Muscle of back (tissue), 11 donors: ENCODE data around the gene KLHL41. TPM values are rescaled to one million over a fixed set of nuclear protein-coding genes. Genes with fewer than 3 reads are reported as not detected.
"Not testable (repeated sequence)": the region's sequence is repeated elsewhere in the genome, so short reads cannot be mapped to it uniquely, and the experiment has no call there.

Source experiments
- DNase-seq, 3 donors: peaks; one replicate each; pipeline versions ENCODE4 v3.0.0 to v3.0.0-alpha.2; 2013
- polyA plus RNA-seq, 10 donors: library from polyadenylated mRNA; unstranded; fragments of 120-200 nt; gene quantifications; one replicate each; pipeline ENCODE4 v1.2.1, GENCODE V29; 2013; ENCODE audit not compliant: insufficient read length in 10 of 10

The KLHL41 gene
- polyA plus RNA-seq, 10 donors, result 1,958 to 4,577 (median 3,328) TPM

DNA sequence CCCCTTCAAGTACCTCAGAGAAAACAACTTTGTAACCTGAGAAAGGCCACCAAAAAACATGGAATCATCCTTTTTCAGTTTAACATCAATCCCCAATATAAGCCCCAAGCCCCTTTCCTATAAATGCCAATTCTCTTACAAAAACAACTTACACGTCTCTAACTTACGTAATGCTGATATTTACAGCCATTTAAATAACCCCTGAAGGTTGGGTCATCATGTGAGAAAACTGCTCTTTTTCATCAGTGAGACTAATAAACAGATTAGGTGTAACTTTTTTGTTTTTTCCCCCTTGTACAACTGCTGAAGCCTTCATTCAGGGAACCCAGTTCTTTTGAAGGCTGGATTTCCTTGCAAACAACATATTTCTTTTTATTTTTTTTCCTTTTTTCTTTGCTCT, 60.4 kb downstream of the KLHL41 start:
- no peak for DNase-seq

DNA sequence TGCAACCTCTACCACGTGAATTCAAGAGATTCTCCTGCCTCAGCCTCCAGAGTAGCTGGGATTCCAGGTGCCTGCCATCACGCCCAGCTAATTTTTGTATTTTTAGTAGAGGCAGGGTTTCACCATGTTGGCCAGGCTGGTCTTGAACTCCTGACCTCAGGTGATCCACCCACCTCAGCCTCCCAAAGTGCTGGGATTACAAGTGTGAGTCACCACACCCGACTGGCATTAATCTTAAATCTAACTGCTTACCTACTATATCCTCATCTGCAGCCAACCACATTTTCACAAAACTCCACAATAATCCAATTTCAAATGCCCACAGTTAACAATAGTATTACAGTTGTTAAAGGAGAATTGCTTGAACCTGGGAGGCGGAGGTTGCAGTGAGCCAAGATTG, 61.2 kb downstream of the KLHL41 start:
- not testable (repeated sequence) for DNase-seq

DNA sequence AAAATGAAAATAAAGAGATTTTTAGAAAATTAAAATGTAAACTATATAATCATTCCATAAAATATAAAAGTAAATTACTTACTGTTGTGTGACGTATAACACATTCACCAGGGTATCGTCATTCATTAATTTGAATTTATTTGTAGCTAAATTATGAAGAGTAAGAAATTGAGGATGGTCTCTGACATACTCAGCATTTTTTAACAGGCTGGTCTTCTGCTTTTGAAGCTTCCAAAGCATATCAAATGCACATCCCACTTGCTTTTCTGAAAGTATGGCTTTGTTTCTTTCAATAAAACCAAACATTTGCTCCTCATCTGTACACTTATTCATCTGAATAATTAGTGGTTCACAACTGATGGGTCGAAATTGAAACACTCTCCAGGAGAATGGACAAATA, 62.1 kb downstream of the KLHL41 start:
- DNase-seq, result no peak

DNA sequence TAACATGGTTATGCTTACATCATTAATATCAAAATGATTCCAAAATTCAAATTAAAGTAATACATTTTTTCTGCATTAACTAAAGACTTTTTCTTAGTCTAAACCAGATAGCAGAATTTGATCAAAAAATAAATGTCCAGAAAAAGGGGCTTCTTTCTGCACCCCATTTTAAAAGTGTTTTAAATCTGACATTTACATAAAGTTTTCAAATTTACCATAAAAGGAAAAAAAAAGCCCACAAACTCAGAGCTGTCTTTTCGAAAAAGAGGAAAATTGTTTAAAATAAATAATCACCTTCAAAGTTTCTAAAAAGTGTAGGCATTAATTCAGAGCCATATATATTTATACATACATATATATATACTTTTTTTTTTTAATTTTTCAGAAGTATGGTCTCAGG, 62.7 kb downstream of the KLHL41 start:
- DNase-seq, result no peak

DNA sequence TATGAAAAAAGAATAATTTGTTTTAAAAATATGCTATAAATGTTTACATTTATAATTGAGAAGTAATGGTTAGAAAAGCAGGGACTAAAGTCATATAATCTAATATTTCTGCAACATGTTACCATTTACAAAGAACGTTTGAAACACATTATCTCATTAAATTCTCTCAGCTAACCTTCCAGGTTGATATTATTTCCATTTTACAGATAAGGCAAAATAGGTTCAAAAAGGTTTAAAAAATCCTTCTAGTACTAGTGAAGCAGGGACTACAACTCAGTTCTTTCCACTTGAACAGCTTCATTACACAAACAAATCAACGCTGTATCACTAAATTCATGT, 63.3 kb downstream of the KLHL41 start:
- DNase-seq, result no peak

DNA sequence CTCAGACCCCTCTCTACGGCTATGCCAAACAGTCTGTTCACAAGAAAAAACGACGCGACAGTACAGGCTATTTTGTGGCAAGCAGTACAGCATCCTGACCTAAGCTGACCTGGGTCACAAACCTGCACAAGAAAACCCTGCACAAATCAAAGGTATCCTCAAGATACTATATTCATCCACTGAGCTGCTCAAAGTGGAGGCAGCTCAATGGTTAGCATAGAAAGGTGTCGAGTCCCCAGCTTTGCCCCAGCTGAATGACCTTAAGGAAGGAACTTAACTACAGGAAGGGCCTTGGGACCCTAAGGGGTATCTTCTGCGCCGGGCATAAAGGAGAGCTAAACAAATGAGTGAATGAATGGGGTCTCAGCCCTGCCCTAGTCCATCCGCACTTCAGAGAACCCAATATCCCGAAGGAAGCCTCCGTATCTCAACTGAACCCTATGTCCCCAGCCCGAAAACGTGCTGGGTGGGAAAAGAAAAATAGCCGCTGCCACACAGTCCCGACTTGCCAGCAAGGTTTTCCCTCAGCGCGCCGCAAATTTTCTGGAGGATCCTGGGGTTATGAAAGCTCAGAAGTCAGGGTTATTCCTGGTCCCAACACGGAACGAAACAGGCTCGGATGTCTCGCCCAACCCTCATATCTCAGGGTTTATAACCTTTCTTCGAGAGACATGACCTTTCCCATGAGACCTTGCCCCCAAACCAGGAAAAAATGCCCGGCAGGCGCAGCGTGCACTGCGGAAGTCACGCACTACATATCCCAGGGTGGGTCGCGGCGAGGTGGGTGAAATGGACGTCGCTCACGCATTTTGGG, 63.9 kb downstream of the KLHL41 start, which contains the start of gene FASTKD1:
Gene FASTKD1 (minus strand): TSS at position 706 of the 814 bp plus-strand sequence. CDS start 1,836 bp downstream, outside the sequence.
- DNase-seq, result peak; percentile 89 to 95 (median 90)

DNA sequence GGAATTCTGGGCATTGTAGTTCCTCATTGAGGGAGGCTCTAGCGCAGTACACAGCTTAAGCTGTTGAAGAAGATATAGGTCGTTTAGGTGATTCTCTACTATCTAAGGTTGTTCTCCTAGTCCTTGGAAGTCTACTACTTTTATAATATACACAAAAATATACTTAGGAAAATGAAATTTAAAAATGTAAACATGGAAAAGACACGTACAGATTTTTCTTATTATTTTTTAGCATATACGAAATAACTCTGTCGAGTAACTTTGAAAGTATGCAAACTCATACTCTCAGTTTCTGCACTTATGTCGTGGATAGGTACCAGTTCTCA, 64.4 kb downstream of the KLHL41 start:
- no peak for DNase-seq

DNA sequence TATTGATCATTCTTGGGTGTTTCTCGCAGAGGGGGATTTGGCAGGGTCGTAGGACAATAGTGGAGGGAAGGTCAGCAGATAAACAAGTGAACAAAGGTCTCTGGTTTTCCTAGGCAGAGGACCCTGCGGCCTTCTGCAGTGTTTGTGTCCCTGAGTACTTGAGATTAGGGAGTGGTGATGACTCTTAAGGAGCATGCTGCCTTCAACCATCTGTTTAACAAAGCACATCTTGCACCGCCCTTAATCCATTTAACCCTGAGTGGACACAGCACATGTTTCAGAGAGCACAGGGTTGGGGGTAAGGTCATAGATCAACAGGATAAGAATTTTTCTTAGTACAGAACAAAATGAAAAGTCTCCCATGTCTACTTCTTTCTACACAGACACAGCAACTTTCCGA, 65.0 kb downstream of the KLHL41 start:
- not testable (repeated sequence) for DNase-seq

DNA sequence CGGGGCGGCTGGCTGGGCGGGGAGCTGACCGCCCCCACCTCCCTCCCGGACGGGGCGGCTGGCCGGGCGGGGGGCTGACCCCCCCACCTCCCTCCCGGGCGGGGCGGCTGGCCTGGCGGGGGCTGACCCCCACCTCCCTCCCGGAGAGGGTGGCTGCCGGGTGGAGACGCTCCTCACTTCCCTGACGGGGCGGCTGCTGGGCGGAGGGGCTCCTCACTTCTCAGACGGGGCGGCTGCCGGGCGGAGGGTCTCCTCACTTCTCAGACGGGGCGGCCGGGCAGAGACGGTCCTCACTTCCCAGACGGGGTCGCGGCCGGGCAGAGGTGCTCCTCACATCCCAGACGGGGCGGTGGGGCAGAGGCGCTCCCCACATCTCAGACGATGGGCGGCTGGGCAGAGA, 65.8 kb downstream of the KLHL41 start:
- not testable (repeated sequence) for DNase-seq

Other genes with a start within 250 kb of the KLHL41 start
- under 1 TPM; 0.03 to 0.84 (median 0.13) TPM for gene LRP2, start 147.2 kb upstream of the KLHL41 start, polyA plus RNA-seq
- gene BBS5, start 30.2 kb upstream of the KLHL41 start, polyA plus RNA-seq, result 1 to 10 TPM; 3.6 to 6.9 (median 4.9) TPM
- 10 to 100 TPM; 15.4 to 31.6 (median 23.6) TPM for gene FASTKD1, start 64.2 kb downstream of the KLHL41 start, polyA plus RNA-seq
- 10 to 100 TPM; 45.7 to 61.9 (median 53.1) TPM for gene PPIG, start 74.6 kb downstream of the KLHL41 start, polyA plus RNA-seq
- gene CFAP210, start 184.7 kb downstream of the KLHL41 start, polyA plus RNA-seq, result under 1 TPM in 9 of 10 donors, not detected in 1; 0.12 to 0.53 (median 0.25) TPM
- 1 to 10 TPM; 3.4 to 7.2 (median 4.8) TPM for gene PHOSPHO2, start 184.8 kb downstream of the KLHL41 start, polyA plus RNA-seq
- 10 to 100 TPM; 25.7 to 39.6 (median 33.7) TPM for gene KLHL23, start 224.1 kb downstream of the KLHL41 start, polyA plus RNA-seq